Measurements from ENCODE around the gene GATAD2B.

DNA sequence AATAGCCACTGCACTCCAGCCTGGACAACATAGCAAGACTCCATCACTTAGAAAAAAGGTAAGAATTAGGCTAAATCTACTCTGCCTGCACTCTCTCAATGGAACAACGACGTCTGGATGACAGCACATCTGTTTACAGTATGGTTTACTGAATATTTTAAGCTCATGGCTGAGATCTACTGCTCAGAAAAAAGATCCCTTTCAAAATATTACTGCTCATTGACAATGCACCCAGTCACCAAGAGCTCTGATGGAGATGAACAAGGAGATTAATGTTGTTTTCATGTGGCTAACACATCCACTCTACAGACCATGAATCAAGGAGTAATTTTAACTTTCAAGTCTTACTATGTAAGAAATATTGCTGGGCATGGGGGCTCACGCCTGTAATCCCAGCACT is 89.6 kb downstream of the GATAD2B start:
- TF ChIP-seq, protein P1, sequence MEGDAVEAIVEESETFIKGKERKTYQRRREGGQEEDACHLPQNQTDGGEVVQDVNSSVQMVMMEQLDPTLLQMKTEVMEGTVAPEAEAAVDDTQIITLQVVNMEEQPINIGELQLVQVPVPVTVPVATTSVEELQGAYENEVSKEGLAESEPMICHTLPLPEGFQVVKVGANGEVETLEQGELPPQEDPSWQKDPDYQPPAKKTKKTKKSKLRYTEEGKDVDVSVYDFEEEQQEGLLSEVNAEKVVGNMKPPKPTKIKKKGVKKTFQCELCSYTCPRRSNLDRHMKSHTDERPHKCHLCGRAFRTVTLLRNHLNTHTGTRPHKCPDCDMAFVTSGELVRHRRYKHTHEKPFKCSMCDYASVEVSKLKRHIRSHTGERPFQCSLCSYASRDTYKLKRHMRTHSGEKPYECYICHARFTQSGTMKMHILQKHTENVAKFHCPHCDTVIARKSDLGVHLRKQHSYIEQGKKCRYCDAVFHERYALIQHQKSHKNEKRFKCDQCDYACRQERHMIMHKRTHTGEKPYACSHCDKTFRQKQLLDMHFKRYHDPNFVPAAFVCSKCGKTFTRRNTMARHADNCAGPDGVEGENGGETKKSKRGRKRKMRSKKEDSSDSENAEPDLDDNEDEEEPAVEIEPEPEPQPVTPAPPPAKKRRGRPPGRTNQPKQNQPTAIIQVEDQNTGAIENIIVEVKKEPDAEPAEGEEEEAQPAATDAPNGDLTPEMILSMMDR (IDR thresholded peaks at IDR 0.05; ENCODE audit: low read length), result no peak
- no peak for TF ChIP-seq EZH2 (IDR thresholded peaks at IDR 0.05; ENCODE audit: borderline replicate concordance, low read length)

All from OCI-LY1 (cell line).